Fibroblast of the aortic adventitia (primary cell): Measurements from ENCODE around the gene ARHGDIA. TPM values are rescaled to one million over a fixed set of nuclear protein-coding genes. Genes with fewer than 3 reads are reported as not detected.
A peak's percentile ranks its signal among the peaks of the same experiment; 100 is the strongest.

ENCODE experiments used
- DNase-seq: peaks from one replicate; pipeline ENCODE4 v3.0.0-alpha.2; 2010; ENCODE audit warnings: low read depth
- H3K4me3 ChIP-seq: 2 replicates; pipeline ENCODE4 v1.5.1; 2011; ENCODE audit warnings: low read depth, mild to moderate bottlenecking, control low read depth, low read length, moderate library complexity
- CTCF ChIP-seq: IDR thresholded peaks from 2 replicates; pipeline ENCODE4 v1.5.1; 2011; ENCODE audit warnings: mild to moderate bottlenecking, low read length, control low read depth, inconsistent platforms; ENCODE audit not compliant: insufficient read depth
- total RNA-seq: library from RNA; depleted of rRNA; stranded (reverse); fragments of >200 nt; gene quantifications from 2 replicates; pipeline ENCODE4 v1.2.3, GENCODE V29; 2012; ENCODE audit warnings: low replicate concordance

The ARHGDIA gene
- total RNA-seq, 1 donor, result 149 TPM

GRCh38 chr17:81863123-81863675 lies 7.9 kb downstream of the ARHGDIA start:
- DNase-seq, result peak; percentile 42
- no peak for TF ChIP-seq CTCF
- no peak overlapping the region for H3K4me3 ChIP-seq

- peak; percentile 35 for TF ChIP-seq CTCF
- H3K4me3 ChIP-seq, result peak overlapping the region; percentile 86
- peak; percentile 100 for DNase-seq
These were observed 10.2 kb downstream of the ARHGDIA start for GRCh38 chr17:81860756-81861568.

- peak within 1 kb of the TSS; percentile 95 for H3K4me3 ChIP-seq
- no peak for TF ChIP-seq CTCF
- no peak for DNase-seq
These were observed 11.0 kb downstream of the ARHGDIA start, which contains the start of gene P4HB for GRCh38 chr17:81859906-81860755. Gene P4HB (minus strand): TSS chr17:81860535. CDS start chr17:81860471, 64 bp downstream.

GRCh38 chr17:81858967-81859905 lies 11.9 kb downstream of the ARHGDIA start:
- DNase-seq, result peak; percentile 29
- TF ChIP-seq CTCF, result no peak
- H3K4me3 ChIP-seq, result peak overlapping the region; percentile 95

- DNase-seq, result no peak
These were observed 12.8 kb downstream of the ARHGDIA start for GRCh38 chr17:81858170-81858966.

More at GRCh38 chr17:81858170-81858966, 12.8 kb downstream of the ARHGDIA start:
- no peak for TF ChIP-seq CTCF
- H3K4me3 ChIP-seq, result peak overlapping the region; percentile 95
